HG02884 (cell line): ENCODE measurements around the gene NT5C.
"Not testable (repeated sequence)": the region's sequence is repeated elsewhere in the genome, so short reads cannot be mapped to it uniquely, and the experiment has no call there.

Source experiments
- ATAC-seq: cut with Tn5 transposase; IDR thresholded peaks from one replicate; pipeline ENCODE4 v1.9.1; 2021; ENCODE audit warnings: mild to moderate bottlenecking, moderate library complexity; ENCODE audit not compliant: unreplicated experiment

Gene NT5C

GRCh38 chr17:75144816-75145512 is 13.4 kb upstream of the NT5C start:
- ATAC-seq: no peak

DNA sequence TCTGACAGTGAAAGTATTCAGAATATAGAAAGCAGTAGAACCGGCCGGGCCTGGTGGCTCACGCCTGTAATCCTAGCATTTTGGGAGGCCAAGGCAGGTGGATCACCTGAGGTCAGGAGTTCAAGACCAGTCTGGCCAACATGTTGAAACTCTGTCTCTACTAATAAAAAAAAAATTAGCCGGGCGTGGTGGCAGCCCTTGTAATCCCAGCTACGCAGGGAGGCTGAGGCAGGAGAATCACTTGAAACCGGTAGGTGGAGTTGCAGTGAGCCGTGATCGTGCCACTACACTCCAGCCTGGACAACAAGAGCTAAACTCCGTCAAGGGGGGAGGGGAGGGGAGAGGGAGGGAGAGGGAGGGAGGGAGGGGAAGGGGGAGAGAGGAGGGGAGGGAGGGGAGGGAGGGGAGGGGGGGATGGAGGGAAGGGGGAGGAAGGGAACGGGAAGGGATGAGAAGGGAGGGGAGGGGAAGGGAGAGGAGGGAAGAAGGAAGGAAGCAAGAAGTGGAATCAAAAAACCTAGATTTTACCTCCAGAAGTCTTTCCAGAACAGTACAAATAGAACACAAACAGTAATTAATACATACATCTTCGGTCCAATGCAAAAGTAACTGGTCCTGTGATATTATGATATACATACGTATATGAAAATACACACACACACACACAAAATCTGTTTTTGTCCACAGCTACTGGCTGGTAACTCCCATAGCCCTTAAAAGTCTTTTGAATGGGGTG is 10.9 kb upstream of the NT5C start:
- ATAC-seq: no peak

DNA sequence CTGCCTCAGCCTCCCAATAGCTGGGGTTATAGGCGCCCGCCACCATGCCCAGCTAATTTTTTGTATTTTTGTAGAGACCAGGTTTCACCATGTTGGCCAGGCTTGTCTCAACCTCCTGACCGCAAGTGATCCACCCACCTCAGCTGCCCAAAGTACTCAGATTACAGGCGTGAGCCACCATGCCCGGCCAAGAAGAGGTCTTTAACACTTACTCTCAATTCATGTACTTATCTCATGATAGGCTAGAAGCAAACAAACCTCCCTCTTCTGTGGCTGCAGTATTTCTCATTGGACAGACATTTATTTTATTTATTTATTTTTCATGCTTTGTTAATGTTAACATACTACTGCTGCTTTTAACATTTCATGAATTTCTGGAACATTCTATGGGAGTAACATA is 7.0 kb upstream of the NT5C start:
- no peak for ATAC-seq

GRCh38 chr17:75137762-75138161 is 6.2 kb upstream of the NT5C start:
- not testable (repeated sequence) for ATAC-seq

GRCh38 chr17:75135946-75136345 is 4.4 kb upstream of the NT5C start:
- ATAC-seq: no peak

DNA sequence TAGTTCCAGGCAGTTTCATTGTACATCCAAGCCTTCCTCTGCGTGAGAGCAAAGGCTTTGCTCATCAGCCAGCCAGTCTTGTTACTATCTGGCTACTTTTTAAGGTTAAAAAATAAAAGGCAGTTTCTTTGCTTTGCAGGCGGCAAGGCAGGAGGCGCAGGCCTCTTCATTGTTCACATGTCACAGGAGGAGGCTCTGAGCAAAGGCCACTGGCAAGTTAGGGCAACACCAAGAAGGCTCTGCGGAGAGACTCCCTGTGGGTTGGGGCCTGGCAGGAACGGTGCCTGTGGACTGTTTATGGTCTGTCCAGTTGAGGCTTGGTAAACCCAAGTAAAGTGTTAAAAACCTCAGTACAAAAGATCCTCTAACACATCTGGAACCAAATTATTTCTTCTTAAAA is 3.9 kb upstream of the NT5C start:
- no peak for ATAC-seq

DNA sequence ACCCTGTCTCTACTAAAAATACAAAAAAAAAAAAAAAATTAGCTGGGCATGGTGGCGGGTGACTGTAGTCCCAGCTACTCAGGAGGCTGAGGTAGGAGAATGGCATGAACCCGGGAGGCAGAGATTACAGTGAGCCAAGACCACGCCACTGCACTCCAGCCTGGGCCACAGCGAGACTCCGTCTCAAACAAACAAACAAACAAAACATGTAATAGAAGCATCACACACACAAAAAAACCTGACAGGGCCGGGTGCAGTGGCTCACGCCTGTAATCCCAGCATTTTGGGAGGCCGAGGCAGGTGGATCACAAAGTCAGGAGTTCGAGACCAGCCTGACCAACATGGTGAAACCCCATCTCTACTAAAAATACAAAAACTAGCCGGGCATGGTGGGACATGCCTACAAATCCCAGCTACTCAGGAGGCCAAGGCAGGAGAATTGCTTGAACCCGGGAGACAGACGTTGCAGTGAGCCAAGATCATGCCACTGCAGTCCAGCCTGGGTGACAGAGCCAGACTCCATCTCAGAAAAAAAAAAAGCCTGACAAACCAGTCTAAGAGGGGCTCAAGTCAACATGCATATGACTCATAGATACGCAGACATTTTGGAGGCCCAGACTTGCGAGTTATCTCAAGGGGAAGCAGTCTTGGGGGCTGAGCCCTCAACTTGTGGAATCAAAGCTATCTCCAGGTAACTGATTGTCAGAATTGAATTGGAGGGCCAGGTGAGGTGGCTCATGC is 2.2 kb upstream of the NT5C start:
- not testable (repeated sequence) for ATAC-seq

DNA sequence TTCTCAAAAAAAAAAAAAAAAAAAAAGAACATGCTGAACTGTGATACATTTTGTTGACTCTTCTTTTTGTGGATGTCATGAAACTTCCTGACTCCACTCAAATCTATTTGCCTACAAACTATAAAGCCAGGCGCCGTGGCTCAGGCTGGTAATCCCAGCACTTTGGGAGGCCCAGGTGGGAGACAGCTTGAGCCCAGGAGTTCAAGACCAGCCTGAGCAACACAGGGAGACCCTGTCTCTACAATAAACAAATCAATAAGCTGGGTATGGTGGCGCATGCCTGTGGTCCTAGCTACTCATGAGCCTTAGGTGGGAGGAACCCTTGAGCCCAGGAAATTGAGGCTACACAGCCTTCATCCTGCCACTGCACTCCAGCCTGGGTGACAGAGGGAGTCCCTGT is 1.5 kb upstream of the NT5C start:
- no peak for ATAC-seq

- not testable (repeated sequence) for ATAC-seq
Observed at GRCh38 chr17:75132018-75133000, 767 bp upstream of the NT5C start.

DNA sequence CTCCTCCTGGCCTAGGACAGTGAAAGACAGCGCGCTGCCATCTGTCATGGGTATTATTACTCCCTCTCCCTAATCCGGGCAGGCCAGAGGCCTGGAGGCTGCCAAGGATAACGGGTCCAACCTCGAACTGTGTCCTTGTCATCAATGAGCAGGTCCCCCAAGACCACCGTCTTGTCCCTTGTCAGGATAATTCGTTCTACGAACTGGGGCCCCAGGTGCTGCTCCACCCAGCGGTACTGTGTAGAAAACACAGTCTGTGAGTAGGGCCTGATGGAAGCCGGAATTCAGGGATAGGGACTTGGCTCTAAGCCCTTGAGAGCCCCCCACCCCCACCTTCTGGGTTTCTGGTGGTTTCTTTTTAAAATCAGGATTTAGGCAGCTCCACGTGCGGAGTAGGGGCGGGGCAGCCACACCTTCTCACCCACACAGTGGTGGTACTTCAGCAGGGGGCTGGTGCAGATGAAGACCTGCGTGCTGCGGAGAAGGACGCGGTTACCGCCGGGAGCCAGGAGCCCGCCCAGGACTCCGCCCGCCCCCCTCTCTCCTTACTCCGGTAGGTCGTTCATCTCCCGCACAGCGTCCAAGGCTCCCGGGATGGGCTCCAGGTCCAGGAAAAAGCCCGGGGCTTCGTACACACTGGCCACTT is 787 bp downstream of the NT5C start:
- no peak for ATAC-seq

GRCh38 chr17:75130059-75130631 is 1.4 kb downstream of the NT5C start:
- no peak for ATAC-seq

DNA sequence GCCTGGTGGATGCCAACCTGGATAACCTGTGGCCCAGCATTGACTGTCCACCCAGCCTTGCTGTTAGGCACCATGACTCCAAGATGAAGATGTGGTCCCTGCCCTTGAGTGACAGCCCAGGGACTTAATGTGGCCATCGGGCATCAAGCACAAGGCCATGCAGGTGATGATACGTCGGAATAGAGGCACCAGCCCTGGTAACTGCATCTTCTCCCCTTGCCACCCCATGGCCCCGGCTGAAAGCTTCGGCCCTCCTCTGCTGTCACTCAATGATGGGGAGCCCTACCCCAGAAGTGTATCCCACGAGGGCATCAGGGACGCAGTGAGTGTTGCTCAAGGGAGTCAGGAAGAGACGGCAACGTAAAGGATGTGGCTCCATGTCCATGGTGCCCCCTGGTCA is 2.0 kb downstream of the NT5C start:
- no peak for ATAC-seq

- no peak for ATAC-seq
Observed at GRCh38 chr17:75128694-75129505, 2.6 kb downstream of the NT5C start.

GRCh38 chr17:75127936-75128335 is 3.6 kb downstream of the NT5C start:
- ATAC-seq: not testable (repeated sequence)

GRCh38 chr17:75126954-75127353 is 4.6 kb downstream of the NT5C start:
- no peak for ATAC-seq

GRCh38 chr17:75125984-75126383 is 5.6 kb downstream of the NT5C start:
- no peak for ATAC-seq

- ATAC-seq: no peak
Observed at GRCh38 chr17:75124819-75125162, 6.8 kb downstream of the NT5C start.

- no peak for ATAC-seq
Observed at GRCh38 chr17:75124041-75124818, 7.3 kb downstream of the NT5C start.
